Measurements from ENCODE around the gene MAPT.
"Not testable (repeated sequence)": the region's sequence is repeated elsewhere in the genome, so short reads cannot be mapped to it uniquely, and the experiment has no call there.

Gene MAPT

DNA sequence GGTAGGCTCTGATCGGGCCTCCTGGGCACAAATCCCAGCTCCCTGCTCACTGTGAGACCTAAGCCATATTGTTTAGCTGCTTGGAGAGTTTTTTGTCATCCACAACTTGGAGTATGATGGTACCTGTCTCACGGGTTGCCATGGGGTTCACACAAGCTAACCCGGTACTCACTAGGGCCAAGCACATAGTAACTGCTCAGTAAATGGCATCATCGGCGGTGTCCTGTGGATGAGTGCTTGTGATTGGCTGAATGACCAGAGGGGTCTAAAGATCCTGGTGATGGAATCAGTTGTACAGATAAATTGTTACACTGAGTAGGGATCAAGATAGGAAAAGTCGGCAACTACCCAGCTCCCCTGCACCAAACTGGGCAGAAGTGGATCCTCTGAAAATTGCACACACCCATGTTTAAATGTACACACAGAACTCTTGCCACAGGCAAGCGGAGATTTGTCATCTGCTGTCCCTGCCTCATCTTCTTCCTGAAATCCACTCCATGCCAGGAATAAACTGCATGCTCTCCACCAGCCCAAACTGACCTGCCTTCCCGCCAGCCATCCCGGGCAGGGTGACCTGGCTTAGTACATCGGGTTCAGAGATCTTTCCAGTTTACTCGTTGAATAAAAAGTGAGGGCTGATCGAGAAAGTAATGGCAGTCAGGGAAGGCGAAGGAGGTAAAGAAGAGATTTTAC is 6.5 kb downstream of the MAPT start:
- no peak for DNase-seq (ENCODE audit: low spot score)

DNA sequence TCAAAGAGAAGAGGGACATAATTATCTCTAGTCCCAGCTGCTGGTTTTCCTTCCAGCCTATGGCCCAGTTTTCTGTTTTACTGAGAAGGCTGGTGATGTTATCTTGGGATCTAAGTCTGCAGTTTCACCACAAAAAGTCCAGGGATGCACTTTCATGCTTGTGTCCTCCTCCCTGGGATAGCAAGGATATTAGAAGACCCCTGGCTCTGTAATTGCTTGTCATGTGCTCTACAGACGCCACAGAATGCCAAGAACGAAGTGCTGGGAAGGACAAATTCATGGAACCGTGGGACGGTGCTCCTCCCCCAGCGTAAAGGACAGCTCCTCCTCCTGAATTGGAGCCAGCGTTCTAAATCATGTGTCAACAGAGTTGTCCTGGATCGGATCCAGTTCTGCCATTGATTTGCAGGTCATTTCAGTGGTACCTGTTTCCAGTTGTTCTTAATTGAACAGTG is 8.6 kb downstream of the MAPT start:
- no peak for DNase-seq (ENCODE audit: low spot score)

DNA sequence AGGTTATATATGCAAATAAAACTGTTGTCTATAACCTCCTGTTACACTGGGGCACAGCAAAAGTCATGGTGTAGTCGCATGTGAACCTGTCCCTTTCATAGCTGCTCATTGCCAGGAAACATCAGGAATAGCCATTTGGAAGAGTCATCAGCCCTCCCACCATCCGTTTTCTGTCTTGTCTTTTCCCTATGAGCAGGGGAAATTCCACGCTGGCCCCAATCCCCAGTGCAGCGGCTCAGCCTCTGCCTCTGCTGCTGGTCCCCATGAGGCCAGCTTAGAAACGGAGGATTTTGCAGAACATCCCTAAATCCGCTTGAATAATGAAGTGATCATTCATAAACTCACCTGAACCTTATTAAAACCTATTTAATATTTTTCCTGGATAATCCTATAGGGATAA is 10.5 kb downstream of the MAPT start:
- no peak for DNase-seq (ENCODE audit: low spot score)

DNA sequence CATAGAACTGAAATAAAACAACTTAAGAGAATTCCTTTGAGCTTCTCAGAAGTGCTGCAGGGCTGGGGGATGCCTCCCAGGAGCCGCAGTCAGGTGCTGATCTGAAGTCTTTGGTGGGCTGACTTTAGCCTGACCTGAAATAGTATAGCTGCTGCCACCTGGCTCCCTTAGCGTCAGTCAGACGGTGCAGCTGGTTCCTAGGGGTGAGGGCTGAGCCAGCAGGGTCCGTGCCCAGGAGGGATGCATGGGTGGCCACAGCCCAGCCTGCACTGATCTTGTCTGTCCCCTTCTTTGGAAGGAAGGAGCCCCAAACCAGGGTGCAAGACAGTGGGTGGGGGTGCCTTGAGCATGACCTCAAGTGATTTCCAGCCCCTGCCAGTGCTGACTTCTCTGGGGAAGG is 11.5 kb downstream of the MAPT start:
- no peak for DNase-seq (ENCODE audit: low spot score)

DNA sequence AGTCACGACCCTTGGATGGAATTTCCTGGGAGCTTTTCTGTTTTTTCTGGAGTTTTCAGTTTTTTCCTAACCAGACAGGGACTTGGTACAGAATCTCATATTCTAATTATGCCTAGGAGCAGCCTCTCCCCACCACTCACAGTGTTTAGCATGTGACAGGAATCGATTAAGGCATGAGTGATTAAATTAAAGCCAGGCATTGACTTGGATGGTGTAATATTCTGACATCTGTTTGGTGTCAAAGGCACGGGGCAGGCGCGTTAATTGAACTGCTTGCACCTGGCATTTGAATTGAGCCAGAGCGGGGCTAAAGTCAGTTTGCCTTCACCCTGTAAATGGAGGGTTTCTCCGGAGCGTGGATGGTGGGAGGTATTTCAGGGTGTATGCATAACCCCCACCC is 11.9 kb downstream of the MAPT start:
- no peak for DNase-seq (ENCODE audit: low spot score)

DNA sequence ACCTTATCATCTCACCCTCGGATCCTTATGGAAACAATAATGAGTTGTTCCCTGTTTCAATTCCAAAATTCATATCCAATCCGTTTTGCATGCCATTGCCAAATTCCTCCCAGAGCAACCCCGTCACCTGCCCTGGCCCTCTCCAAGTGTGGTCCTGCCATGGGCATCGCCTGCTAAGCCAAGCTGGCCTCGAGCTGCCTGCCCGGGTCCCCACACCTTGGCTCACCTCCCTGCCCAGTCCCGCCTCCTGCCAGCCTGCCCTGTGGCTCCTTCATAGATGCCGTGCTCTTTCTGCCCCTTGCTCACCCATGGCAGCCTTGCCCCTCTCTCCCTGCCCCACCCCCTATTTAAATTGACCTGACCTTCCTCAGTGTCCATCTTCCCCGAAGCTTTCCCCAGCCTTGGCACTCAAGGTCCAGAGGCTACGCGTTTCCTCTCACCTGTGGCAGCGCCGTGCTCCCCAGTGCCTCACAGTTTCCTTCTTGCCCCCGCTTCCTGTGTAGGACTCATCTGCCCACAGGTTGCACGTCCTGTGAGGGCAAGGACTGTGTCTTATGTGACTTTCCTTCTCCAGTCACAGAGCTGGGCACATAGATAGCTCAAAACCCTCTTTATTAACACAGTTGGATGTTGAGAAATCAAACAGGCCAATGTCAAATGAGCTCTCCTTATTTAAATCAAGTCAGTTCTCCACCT is 12.7 kb downstream of the MAPT start:
- DNase-seq (ENCODE audit: low spot score) = no peak

GRCh38 chr17:45907750-45908395 is 13.5 kb downstream of the MAPT start:
- DNase-seq (ENCODE audit: low spot score) = no peak

GRCh38 chr17:45908460-45908859 is 14.1 kb downstream of the MAPT start:
- DNase-seq (ENCODE audit: low spot score) = no peak

DNA sequence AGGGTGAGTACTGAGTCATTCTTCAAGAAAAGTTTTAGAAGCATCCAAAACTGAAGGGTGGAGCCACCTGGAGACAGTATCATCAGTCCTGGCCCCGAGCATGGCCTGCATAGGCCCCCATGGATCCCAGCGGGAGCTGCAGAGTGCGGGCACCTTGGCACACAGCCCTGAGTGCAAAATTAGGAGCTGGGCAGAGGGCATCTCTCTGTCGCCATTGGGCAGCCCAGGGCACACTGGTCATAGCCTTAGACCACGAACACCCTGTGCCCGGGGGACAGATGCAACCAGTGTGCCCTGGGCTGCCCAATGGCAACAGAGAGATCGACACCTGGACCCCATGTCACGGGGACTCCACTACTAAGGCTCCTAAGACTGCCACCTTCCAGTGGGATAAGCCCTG is 14.6 kb downstream of the MAPT start:
- no peak for DNase-seq (ENCODE audit: low spot score)

GRCh38 chr17:45910667-45911066 is 16.3 kb downstream of the MAPT start:
- no peak for DNase-seq (ENCODE audit: low spot score)

DNA sequence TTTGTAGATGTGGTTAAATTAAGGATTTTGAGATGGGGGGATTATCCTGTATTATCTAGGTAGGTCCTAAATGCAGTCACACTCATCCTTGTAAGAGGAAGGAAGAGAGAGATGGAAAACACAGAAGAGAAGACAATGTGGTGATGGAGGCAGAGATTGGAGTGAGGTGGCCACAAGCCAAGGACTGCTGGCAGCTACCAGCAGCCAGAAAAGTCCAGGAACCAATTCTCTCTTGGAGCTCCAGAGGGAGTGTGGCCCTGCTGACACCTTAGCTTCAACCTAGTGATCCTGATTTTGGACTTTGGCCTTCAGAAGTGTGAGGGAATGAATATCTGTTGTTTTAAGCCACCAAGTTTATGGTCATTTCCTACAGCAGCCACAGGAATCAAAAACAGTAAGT is 18.0 kb downstream of the MAPT start:
- no peak for DNase-seq (ENCODE audit: low spot score)

DNA sequence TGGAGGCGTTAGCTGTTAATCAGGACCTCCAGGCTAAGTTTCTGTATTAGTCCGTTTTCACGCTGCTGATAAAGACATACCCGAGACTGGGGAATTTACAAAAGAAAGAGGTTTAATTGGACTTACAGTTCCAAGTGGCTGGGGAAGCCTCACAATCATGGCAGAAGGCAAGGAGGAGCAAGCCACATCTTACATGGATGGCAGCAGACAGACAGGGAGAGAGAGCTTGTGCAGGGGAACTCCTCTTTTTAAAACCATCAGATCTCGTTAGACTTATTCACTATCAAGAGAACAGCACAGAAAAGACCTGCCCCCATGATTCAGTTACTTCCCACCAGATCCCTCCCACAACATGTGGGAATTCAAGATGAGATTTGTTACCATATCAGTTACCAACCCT is 18.7 kb downstream of the MAPT start:
- DNase-seq (ENCODE audit: low spot score) = not testable (repeated sequence)

DNA sequence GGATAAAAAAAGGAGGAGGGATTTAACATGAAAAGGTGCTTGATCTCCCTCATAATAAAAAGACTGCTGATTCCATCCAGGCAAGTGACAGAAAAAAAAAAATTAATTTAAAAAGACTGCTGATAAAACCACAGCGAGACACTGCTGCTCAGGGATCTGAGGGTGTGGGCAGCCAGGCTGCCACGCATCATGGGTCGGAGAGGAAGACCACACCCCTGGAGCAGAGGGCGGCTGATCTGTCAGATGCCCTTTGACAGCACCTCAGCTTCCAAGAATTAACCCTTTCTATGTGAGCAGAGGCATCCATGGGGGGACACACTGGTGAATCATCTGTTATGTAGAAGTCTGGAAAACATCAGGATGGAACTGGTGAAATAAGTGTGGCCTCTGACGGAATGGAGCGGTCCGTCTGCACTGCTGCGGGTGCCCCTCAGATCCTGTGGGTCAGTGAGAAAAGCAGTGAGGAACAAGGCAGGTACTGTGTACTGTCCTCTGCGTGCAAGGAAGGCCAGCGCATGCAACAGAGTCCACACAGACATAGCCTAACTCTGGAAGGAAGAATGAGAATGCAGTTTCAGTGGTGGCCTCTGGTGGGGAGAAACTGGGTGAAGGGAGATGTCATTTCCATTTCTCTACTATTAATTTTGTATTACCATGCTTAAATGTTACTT is 19.8 kb downstream of the MAPT start:
- DNase-seq (ENCODE audit: low spot score) = no peak

DNA sequence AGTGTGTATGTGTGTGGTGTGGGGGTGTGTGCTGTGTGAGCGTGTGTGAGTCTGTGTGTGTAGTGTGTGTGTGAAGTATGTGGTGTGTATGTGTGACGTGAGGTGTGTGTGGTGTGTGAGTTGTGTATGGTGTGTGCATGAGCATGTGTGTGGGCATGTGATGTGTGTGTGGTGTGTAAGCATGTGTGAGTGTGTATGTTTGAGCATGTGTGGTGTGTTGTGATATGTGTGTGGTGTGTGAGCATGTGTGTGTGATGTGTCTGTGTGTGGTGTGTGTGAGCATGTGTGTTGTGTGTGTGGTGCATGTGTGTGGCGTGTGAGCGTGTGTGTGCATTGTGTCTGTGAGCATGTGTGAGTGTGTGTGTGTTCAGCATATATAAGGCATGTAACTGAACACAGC is 20.9 kb downstream of the MAPT start:
- DNase-seq (ENCODE audit: low spot score) = no peak

DNA sequence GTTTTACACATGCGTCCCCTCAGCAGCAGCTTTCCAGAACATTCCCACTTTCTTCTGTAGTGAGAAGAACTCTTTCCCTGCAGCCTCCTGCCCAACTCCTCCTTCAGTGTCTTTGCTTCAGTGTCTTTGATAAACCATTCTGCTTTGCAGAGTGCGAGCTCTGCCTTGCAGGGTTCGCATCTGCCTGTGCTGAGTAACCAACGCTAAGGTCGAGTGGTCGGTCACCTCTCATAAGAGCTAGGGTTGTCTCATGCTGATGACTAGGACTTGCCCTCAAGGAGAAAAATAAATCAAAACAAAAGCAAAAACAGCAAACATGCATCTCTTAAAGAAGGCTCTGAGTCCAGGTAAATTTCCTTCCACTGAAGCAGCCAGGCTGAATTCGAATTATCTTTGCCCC is 22.7 kb downstream of the MAPT start:
- DNase-seq (ENCODE audit: low spot score) = no peak

DNA sequence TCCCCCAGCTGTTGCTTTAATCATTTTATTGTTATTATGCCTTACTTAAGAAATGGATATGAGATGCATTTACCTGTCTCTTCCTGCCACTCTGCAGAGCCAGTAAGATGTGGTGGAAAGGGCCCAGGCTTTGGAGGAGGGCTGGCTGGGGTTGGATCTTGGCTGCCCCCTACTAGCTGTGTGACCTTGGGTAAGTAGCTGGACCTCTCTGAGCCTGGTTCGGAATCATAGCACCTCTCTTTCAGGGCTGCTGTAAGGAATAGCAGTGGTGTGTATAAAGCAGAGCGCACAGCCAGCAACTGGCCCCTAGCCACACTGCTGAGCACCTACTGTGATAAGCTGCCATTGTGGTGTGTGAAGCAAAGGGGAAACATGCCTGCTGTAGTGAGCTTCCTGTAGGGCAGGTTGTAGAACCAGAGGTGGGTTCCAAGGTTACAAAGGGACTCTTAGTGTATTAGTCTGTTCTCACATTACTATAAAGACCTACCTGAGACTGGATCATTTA is 23.9 kb downstream of the MAPT start:
- no peak for DNase-seq (ENCODE audit: low spot score)

DNA sequence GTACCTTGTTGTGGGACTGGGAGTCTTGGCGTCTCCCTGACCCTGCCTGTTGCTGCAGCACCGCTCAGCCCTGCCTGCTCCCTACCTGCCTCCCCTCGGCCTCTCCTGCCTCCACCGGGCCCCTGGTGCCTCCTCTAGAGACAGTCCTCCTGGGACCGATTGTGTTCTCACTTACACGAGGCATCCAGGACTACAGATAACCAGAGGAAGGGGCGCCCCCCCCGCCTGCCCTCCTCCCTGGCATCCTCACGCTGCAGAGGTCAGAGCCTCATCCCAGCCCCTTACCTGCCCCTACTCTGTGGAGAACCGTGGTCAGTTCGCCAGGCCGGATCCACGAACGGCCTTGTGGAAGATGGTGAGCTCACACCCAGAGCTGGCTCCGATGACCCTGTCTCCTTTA is 24.8 kb downstream of the MAPT start:
- DNase-seq (ENCODE audit: low spot score) = no peak

GRCh38 chr17:45920083-45920482 is 25.7 kb downstream of the MAPT start:
- no peak for DNase-seq (ENCODE audit: low spot score)

- DNase-seq (ENCODE audit: low spot score) = no peak
Observed at GRCh38 chr17:45923511-45924268, 29.3 kb downstream of the MAPT start.

GRCh38 chr17:45924332-45924820 is 30.0 kb downstream of the MAPT start:
- DNase-seq (ENCODE audit: low spot score) = no peak

- DNase-seq (ENCODE audit: low spot score) = no peak
Observed at GRCh38 chr17:45925311-45925710, 31.0 kb downstream of the MAPT start.

DNA sequence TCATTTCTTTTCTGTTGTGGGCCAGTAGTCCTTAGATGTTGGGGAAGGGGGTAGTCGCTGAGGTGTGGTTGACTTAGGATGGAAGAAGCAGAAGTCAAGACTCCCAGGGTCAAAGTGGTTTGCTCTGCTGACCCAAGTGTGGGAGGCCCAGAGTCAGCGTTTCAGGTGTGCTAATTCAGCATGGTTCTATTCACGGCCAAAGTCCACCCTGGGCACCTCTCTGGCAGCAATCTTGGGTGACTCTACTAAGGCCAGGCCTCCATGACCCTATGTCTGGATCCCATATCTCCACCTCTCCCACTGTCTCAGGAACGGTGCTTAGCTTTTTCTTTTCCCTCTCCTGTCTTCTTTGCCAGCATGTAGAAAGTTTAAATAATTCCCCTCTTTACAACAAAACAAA is 32.9 kb downstream of the MAPT start:
- DNase-seq (ENCODE audit: low spot score) = no peak

Measured in ecto neural progenitor cell (in vitro differentiated cells).